ENCODE data around the gene C11orf21.

C11orf21 gene

GRCh38 chr11:2308713-2309112 is 7.0 kb upstream of the C11orf21 start:
- no peak for DNase-seq (ENCODE audit: low read depth)

- DNase-seq (ENCODE audit: low read depth): no peak
Measured at GRCh38 chr11:2307501-2308331, 6.0 kb upstream of the C11orf21 start.

- DNase-seq (ENCODE audit: low read depth): no peak
Measured at GRCh38 chr11:2306877-2307500, 5.3 kb upstream of the C11orf21 start.

- DNase-seq (ENCODE audit: low read depth): no peak
Measured at GRCh38 chr11:2306452-2306823, 4.7 kb upstream of the C11orf21 start.

GRCh38 chr11:2305788-2306451 is 4.2 kb upstream of the C11orf21 start:
- DNase-seq (ENCODE audit: low read depth): no peak

GRCh38 chr11:2305140-2305778 is 3.5 kb upstream of the C11orf21 start:
- peak; percentile 71 for DNase-seq (ENCODE audit: low read depth)

GRCh38 chr11:2304506-2305139 is 2.9 kb upstream of the C11orf21 start:
- no peak for DNase-seq (ENCODE audit: low read depth)

GRCh38 chr11:2303627-2304505 is 2.1 kb upstream of the C11orf21 start:
- no peak for DNase-seq (ENCODE audit: low read depth)

GRCh38 chr11:2302896-2303626 is 1.3 kb upstream of the C11orf21 start:
- no peak for DNase-seq (ENCODE audit: low read depth)

- DNase-seq (ENCODE audit: low read depth): no peak
Measured at GRCh38 chr11:2302306-2302895, 683 bp upstream of the C11orf21 start.

- no peak for DNase-seq (ENCODE audit: low read depth)
Measured at GRCh38 chr11:2300936-2301630, 635 bp downstream of the C11orf21 start.

- no peak for DNase-seq (ENCODE audit: low read depth)
Measured at GRCh38 chr11:2300290-2300935, 1.3 kb downstream of the C11orf21 start.

- DNase-seq (ENCODE audit: low read depth): no peak
Measured at GRCh38 chr11:2299773-2300172, 1.9 kb downstream of the C11orf21 start.

- DNase-seq (ENCODE audit: low read depth): no peak
Measured at GRCh38 chr11:2298795-2299761, 2.6 kb downstream of the C11orf21 start.

- no peak for DNase-seq (ENCODE audit: low read depth)
Measured at GRCh38 chr11:2298131-2298794, 3.5 kb downstream of the C11orf21 start.

- no peak for DNase-seq (ENCODE audit: low read depth)
Measured at GRCh38 chr11:2297623-2298030, 4.1 kb downstream of the C11orf21 start.
